TTC549 (cell line): Measurements from ENCODE around the gene KLRC3.
"Not testable (repeated sequence)": the region's sequence is repeated elsewhere in the genome, so short reads cannot be mapped to it uniquely, and the experiment has no call there.

ENCODE experiments used
- FAIRE-seq: peaks from 2 replicates; lab custom pipeline; 2012; peaks lifted over from hg19 to GRCh38; lab: Jason Lieb, UNC

KLRC3 gene

GRCh38 chr12:10420334-10420733, at the start of gene KLRC3:
TSS of gene KLRC3 (minus strand) at chr12:10420595. CDS start at chr12:10420550, 45 bp downstream.
- FAIRE-seq, result not testable (repeated sequence)

- FAIRE-seq, result no peak
Observed at GRCh38 chr12:10469701-10470100, 49.3 kb upstream of the KLRC3 start.

- FAIRE-seq, result no peak
Observed at GRCh38 chr12:10466311-10466710, 45.9 kb upstream of the KLRC3 start.

- no peak for FAIRE-seq
Observed at GRCh38 chr12:10457760-10458159, 37.4 kb upstream of the KLRC3 start.

GRCh38 chr12:10456856-10457255, 36.5 kb upstream of the KLRC3 start:
- FAIRE-seq, result no peak

- peak; percentile 3 for FAIRE-seq
Observed at GRCh38 chr12:10455766-10456165, 35.4 kb upstream of the KLRC3 start.

GRCh38 chr12:10454531-10454930, 34.1 kb upstream of the KLRC3 start:
- no peak for FAIRE-seq

GRCh38 chr12:10453156-10453555, 32.8 kb upstream of the KLRC3 start, which contains the start of gene KLRC1:
TSS of gene KLRC1 (minus strand) at chr12:10453377. CDS start at chr12:10451156, 2,221 bp downstream.
- FAIRE-seq, result no peak

GRCh38 chr12:10448236-10448635, 27.8 kb upstream of the KLRC3 start:
- no peak for FAIRE-seq

GRCh38 chr12:10446052-10446451, 25.7 kb upstream of the KLRC3 start:
- FAIRE-seq, result not testable (repeated sequence)

- not testable (repeated sequence) for FAIRE-seq
Observed at GRCh38 chr12:10441144-10441543, 20.7 kb upstream of the KLRC3 start.

- peak; percentile 47 for FAIRE-seq
Observed at GRCh38 chr12:10439608-10440274, 19.3 kb upstream of the KLRC3 start.

- not testable (repeated sequence) for FAIRE-seq
Observed at GRCh38 chr12:10437601-10438000, 17.2 kb upstream of the KLRC3 start.

GRCh38 chr12:10435816-10436215, 15.4 kb upstream of the KLRC3 start, which contains the start of gene KLRC2:
TSS of gene KLRC2 (minus strand) at chr12:10436010. CDS start at chr12:10435986, 24 bp downstream.
- FAIRE-seq, result not testable (repeated sequence)

GRCh38 chr12:10430623-10431022, 10.2 kb upstream of the KLRC3 start:
- not testable (repeated sequence) for FAIRE-seq

GRCh38 chr12:10425938-10426337, 5.5 kb upstream of the KLRC3 start:
- FAIRE-seq, result not testable (repeated sequence)

GRCh38 chr12:10424260-10424899, 4.0 kb upstream of the KLRC3 start:
- not testable (repeated sequence) for FAIRE-seq

GRCh38 chr12:10422159-10422558, 1.8 kb upstream of the KLRC3 start:
- not testable (repeated sequence) for FAIRE-seq

- no peak for FAIRE-seq
Observed at GRCh38 chr12:10409392-10409791, 11.0 kb downstream of the KLRC3 start, which contains the start of gene KLRC4. TSS of gene KLRC4 (minus strand) at chr12:10409757. CDS start at chr12:10409575, 182 bp downstream.

- no peak for FAIRE-seq
Observed at GRCh38 chr12:10408842-10409241, 11.6 kb downstream of the KLRC3 start.

GRCh38 chr12:10406725-10407124, 13.7 kb downstream of the KLRC3 start:
- no peak for FAIRE-seq

GRCh38 chr12:10405294-10405693, 15.1 kb downstream of the KLRC3 start:
- FAIRE-seq, result no peak

- FAIRE-seq, result no peak
Observed at GRCh38 chr12:10404798-10405197, 15.6 kb downstream of the KLRC3 start.
